Measurements from ENCODE around the gene IFIT1B.
A peak's percentile ranks its signal among the peaks of the same experiment; 100 is the strongest.
"Not testable (repeated sequence)": the region's sequence is repeated elsewhere in the genome, so short reads cannot be mapped to it uniquely, and the experiment has no call there.

The IFIT1B gene

GRCh38 chr10:89390476-89391225 lies 12.8 kb downstream of the IFIT1B start:
- Mint-ChIP-seq H3K27me3 (no peaks in the 10 kb centered on the region), H3K27ac (no peak overlapping the region), H3K4me3 (no peak overlapping the region), H3K36me3 (peaks cover 4% of the 10 kb centered on the region), H3K4me1 (peaks cover 35% of the 10 kb centered on the region), H3K9me3 (no peaks in the 10 kb centered on the region)

- H3K36me3 Mint-ChIP-seq, H3K9me3 Mint-ChIP-seq, H3K27me3 Mint-ChIP-seq, H3K4me3 Mint-ChIP-seq, H3K27ac Mint-ChIP-seq: not testable (repeated sequence)
- peaks cover 39% of the 10 kb centered on the region for H3K4me1 Mint-ChIP-seq
Measured at GRCh38 chr10:89391226-89391576, 13.3 kb downstream of the IFIT1B start.

GRCh38 chr10:89391907-89392756 lies 14.3 kb downstream of the IFIT1B start, which contains the start of gene IFIT1:
IFIT1 (plus strand) TSS chr10:89392623; CDS start chr10:89392713, 90 bp downstream.
- peaks cover 11% of the 10 kb centered on the region for H3K36me3 Mint-ChIP-seq
- H3K4me3 Mint-ChIP-seq: peak within 1 kb of the TSS; percentile 88
- H3K27ac Mint-ChIP-seq: peak within 1 kb of the TSS; percentile 84
- H3K27me3 Mint-ChIP-seq: no peaks in the 10 kb centered on the region
- no peaks in the 10 kb centered on the region for H3K9me3 Mint-ChIP-seq
- H3K4me1 Mint-ChIP-seq: peaks cover 49% of the 10 kb centered on the region

- H3K9me3 Mint-ChIP-seq: no peaks in the 10 kb centered on the region
- H3K27me3 Mint-ChIP-seq: no peaks in the 10 kb centered on the region
- peaks cover 52% of the 10 kb centered on the region for H3K4me1 Mint-ChIP-seq
- H3K4me3 Mint-ChIP-seq: peak overlapping the region; percentile 88
- H3K27ac Mint-ChIP-seq: no peak overlapping the region
- peaks cover 12% of the 10 kb centered on the region for H3K36me3 Mint-ChIP-seq
Measured at GRCh38 chr10:89392974-89393373, 15.1 kb downstream of the IFIT1B start.

GRCh38 chr10:89393898-89394297 lies 16.0 kb downstream of the IFIT1B start:
- Mint-ChIP-seq H3K27ac (no peak overlapping the region), H3K4me3 (peak overlapping the region; percentile 88), H3K27me3 (no peaks in the 10 kb centered on the region), H3K9me3 (no peaks in the 10 kb centered on the region), H3K36me3 (peaks cover 20% of the 10 kb centered on the region), H3K4me1 (peaks cover 61% of the 10 kb centered on the region)

- Mint-ChIP-seq H3K4me3 (peak overlapping the region; percentile 55), H3K4me1 (peaks cover 74% of the 10 kb centered on the region), H3K27me3 (no peaks in the 10 kb centered on the region), H3K27ac (no peak overlapping the region), H3K36me3 (peaks cover 27% of the 10 kb centered on the region), H3K9me3 (no peaks in the 10 kb centered on the region)
Measured at GRCh38 chr10:89395141-89395540, 17.3 kb downstream of the IFIT1B start.

- H3K9me3 Mint-ChIP-seq: no peaks in the 10 kb centered on the region
- peaks cover 45% of the 10 kb centered on the region for H3K36me3 Mint-ChIP-seq
- H3K27me3 Mint-ChIP-seq: no peaks in the 10 kb centered on the region
- H3K4me1 Mint-ChIP-seq: peaks cover 68% of the 10 kb centered on the region
- no peak overlapping the region for H3K27ac Mint-ChIP-seq
- peak overlapping the region; percentile 39 for H3K4me3 Mint-ChIP-seq
Measured at GRCh38 chr10:89398003-89398749, 20.3 kb downstream of the IFIT1B start.

GRCh38 chr10:89399956-89400355 lies 22.1 kb downstream of the IFIT1B start:
- Mint-ChIP-seq H3K36me3 (peaks cover 52% of the 10 kb centered on the region), H3K27ac (no peak overlapping the region), H3K4me1 (peaks cover 56% of the 10 kb centered on the region), H3K9me3 (no peaks in the 10 kb centered on the region), H3K4me3 (no peak overlapping the region), H3K27me3 (no peaks in the 10 kb centered on the region)

GRCh38 chr10:89403043-89403442 lies 25.2 kb downstream of the IFIT1B start:
- Mint-ChIP-seq H3K27me3 (no peaks in the 10 kb centered on the region), H3K4me3 (no peak overlapping the region), H3K9me3 (no peaks in the 10 kb centered on the region), H3K36me3 (peaks cover 49% of the 10 kb centered on the region), H3K4me1 (peaks cover 38% of the 10 kb centered on the region), H3K27ac (no peak overlapping the region)

GRCh38 chr10:89404104-89405047 lies 26.5 kb downstream of the IFIT1B start:
- H3K27me3 Mint-ChIP-seq: no peaks in the 10 kb centered on the region
- H3K4me3 Mint-ChIP-seq: no peak overlapping the region
- H3K27ac Mint-ChIP-seq: no peak overlapping the region
- no peaks in the 10 kb centered on the region for H3K9me3 Mint-ChIP-seq
- H3K36me3 Mint-ChIP-seq: peaks cover 38% of the 10 kb centered on the region
- peaks cover 25% of the 10 kb centered on the region for H3K4me1 Mint-ChIP-seq

GRCh38 chr10:89406178-89406577 lies 28.3 kb downstream of the IFIT1B start:
- H3K27ac Mint-ChIP-seq: not testable (repeated sequence)

GRCh38 chr10:89407792-89408191 lies 29.9 kb downstream of the IFIT1B start:
- Mint-ChIP-seq H3K4me1 (peaks cover 20% of the 10 kb centered on the region), H3K36me3 (peaks cover 20% of the 10 kb centered on the region)
- not testable (repeated sequence) for H3K27ac Mint-ChIP-seq, H3K4me3 Mint-ChIP-seq, H3K27me3 Mint-ChIP-seq, H3K9me3 Mint-ChIP-seq

More at GRCh38 chr10:89406178-89406577, 28.3 kb downstream of the IFIT1B start:
- H3K27me3 Mint-ChIP-seq, H3K4me3 Mint-ChIP-seq, H3K9me3 Mint-ChIP-seq: not testable (repeated sequence)
- H3K36me3 Mint-ChIP-seq: peaks cover 30% of the 10 kb centered on the region
- H3K4me1 Mint-ChIP-seq: peaks cover 19% of the 10 kb centered on the region

- not testable (repeated sequence) for H3K4me3 Mint-ChIP-seq, H3K9me3 Mint-ChIP-seq, H3K27me3 Mint-ChIP-seq, H3K27ac Mint-ChIP-seq
- H3K4me1 Mint-ChIP-seq: peaks cover 31% of the 10 kb centered on the region
- H3K36me3 Mint-ChIP-seq: peaks cover 10% of the 10 kb centered on the region
Measured at GRCh38 chr10:89409282-89409681, 31.4 kb downstream of the IFIT1B start.

- not testable (repeated sequence) for H3K27me3 Mint-ChIP-seq, H3K36me3 Mint-ChIP-seq, H3K9me3 Mint-ChIP-seq, H3K4me3 Mint-ChIP-seq
- peak overlapping the region; percentile 19 for H3K27ac Mint-ChIP-seq
- H3K4me1 Mint-ChIP-seq: peaks cover 30% of the 10 kb centered on the region
Measured at GRCh38 chr10:89410551-89410950, 32.7 kb downstream of the IFIT1B start.

GRCh38 chr10:89411135-89411534 lies 33.3 kb downstream of the IFIT1B start:
- H3K27ac Mint-ChIP-seq, H3K9me3 Mint-ChIP-seq, H3K4me3 Mint-ChIP-seq, H3K36me3 Mint-ChIP-seq, H3K27me3 Mint-ChIP-seq: not testable (repeated sequence)
- peaks cover 33% of the 10 kb centered on the region for H3K4me1 Mint-ChIP-seq
